ENCODE measurements around the gene WDR76. TPM values are rescaled to one million over a fixed set of nuclear protein-coding genes. Genes with fewer than 3 reads are reported as not detected.
"Not testable (repeated sequence)": the region's sequence is repeated elsewhere in the genome, so short reads cannot be mapped to it uniquely, and the experiment has no call there.

Gene WDR76
- total RNA-seq, 1 experiment from 2014 or later: 27.2 TPM

DNA sequence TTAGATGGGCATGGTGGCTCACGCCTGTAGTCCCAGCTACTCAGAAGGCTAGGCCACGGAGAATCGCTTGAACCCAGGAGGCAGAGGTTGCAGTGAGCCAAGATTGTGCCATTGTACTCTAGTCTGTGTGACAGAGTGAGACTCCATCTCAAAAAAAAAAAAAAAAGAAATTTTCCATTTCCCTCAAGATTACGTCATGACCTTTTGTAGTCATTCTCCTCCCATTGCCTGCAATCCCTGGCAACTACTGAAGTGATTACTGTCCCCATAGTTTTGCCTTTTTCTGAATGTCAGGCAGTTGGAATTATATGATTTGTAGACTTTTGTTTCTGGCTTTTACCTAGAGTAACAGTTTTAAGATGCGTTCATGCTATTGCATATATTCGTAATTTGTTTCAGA, 28.0 kb downstream of the WDR76 start:
- Histone ChIP-seq H3K36me3 (ENCODE audit: low read depth) (no peaks in the 10 kb centered on the region), H3K9me3 (ENCODE audit: insufficient read depth, low read depth) (no peaks in the 10 kb centered on the region), H3K27me3 (ENCODE audit: insufficient read depth, low read depth) (no peaks in the 10 kb centered on the region), H3K4me2 (no peak overlapping the region), H2AFZ (no peak overlapping the region), H3K9me2 (ENCODE audit: insufficient read depth) (no peaks in the 10 kb centered on the region), H4K20me1 (ENCODE audit: insufficient read depth) (no peaks in the 10 kb centered on the region), H3F3A (ENCODE audit: insufficient read depth, low read depth) (no peaks in the 10 kb centered on the region), H3K27ac (no peak overlapping the region), H3K4me1 (replicated peaks; ENCODE audit: insufficient read depth) (no peaks in the 10 kb centered on the region), H3K79me2 (ENCODE audit: low read depth) (no peaks in the 10 kb centered on the region), H3K4me3 (no peak overlapping the region)
- no TSS peak for BruUV-seq (replicated peaks)
- ChIA-PET CTCF (no interaction called here), POLR2A (ENCODE audit: unreplicated experiment) (interaction anchor here (0.6 kb wide), 1 partner anchor 18 kb away, joined by 3 read pairs; no protein-coding TSS in a partner anchor)
- no peak for DNase-seq
- no peak for TF ChIP-seq EZH2 (IDR thresholded peaks at IDR 0.05; ENCODE audit: low read depth)
- TF ChIP-seq, protein P1, sequence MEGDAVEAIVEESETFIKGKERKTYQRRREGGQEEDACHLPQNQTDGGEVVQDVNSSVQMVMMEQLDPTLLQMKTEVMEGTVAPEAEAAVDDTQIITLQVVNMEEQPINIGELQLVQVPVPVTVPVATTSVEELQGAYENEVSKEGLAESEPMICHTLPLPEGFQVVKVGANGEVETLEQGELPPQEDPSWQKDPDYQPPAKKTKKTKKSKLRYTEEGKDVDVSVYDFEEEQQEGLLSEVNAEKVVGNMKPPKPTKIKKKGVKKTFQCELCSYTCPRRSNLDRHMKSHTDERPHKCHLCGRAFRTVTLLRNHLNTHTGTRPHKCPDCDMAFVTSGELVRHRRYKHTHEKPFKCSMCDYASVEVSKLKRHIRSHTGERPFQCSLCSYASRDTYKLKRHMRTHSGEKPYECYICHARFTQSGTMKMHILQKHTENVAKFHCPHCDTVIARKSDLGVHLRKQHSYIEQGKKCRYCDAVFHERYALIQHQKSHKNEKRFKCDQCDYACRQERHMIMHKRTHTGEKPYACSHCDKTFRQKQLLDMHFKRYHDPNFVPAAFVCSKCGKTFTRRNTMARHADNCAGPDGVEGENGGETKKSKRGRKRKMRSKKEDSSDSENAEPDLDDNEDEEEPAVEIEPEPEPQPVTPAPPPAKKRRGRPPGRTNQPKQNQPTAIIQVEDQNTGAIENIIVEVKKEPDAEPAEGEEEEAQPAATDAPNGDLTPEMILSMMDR (conservative IDR thresholded peaks at IDR 0.05): no peak
- intact Hi-C loops (cut with micrococcal nuclease; ENCODE audit: unreplicated experiment): no loop called here

DNA sequence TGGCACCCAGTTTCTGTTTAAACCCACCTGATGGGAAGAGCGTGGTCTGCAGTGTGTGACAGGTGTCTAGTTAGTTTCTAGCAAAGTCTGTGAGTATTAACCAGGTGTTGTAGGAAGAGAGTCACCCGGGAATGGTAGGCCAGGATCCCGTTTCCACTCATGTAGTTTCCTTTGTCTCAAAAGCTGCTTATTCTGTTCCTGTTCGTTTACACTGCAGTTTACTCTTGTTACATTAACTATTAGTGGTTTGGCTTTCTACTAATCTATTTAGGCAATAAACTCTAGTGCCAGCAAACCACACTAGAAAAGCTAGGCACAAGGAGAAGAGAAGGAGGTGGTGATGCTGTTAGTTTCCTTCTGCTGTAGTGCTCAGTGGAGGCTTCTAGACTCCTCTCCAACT, 32.7 kb downstream of the WDR76 start:
- no TSS peak for BruUV-seq (replicated peaks)
- Histone ChIP-seq H3K79me2 (ENCODE audit: low read depth) (no peaks in the 10 kb centered on the region), H2AFZ (no peak overlapping the region), H4K20me1 (ENCODE audit: insufficient read depth) (no peaks in the 10 kb centered on the region), H3K36me3 (ENCODE audit: low read depth) (no peaks in the 10 kb centered on the region), H3K27me3 (ENCODE audit: insufficient read depth, low read depth) (no peaks in the 10 kb centered on the region), H3K9me2 (ENCODE audit: insufficient read depth) (no peaks in the 10 kb centered on the region), H3F3A (ENCODE audit: insufficient read depth, low read depth) (no peaks in the 10 kb centered on the region), H3K4me1 (replicated peaks; ENCODE audit: insufficient read depth) (no peaks in the 10 kb centered on the region), H3K4me3 (no peak overlapping the region), H3K27ac (no peak overlapping the region), H3K4me2 (no peak overlapping the region), H3K9me3 (ENCODE audit: insufficient read depth, low read depth) (no peaks in the 10 kb centered on the region)
- TF ChIP-seq EZH2 (IDR thresholded peaks at IDR 0.05; ENCODE audit: low read depth): no peak
- TF ChIP-seq, protein P1 (conservative IDR thresholded peaks at IDR 0.05): no peak
- ChIA-PET POLR2A (ENCODE audit: unreplicated experiment) (interaction anchor here (0.5 kb wide), 1 partner anchor 150 kb away, joined by 4 read pairs; no protein-coding TSS in a partner anchor), CTCF (no interaction called here)
- no peak for DNase-seq
- intact Hi-C loops (cut with micrococcal nuclease; ENCODE audit: unreplicated experiment): no loop called here

DNA sequence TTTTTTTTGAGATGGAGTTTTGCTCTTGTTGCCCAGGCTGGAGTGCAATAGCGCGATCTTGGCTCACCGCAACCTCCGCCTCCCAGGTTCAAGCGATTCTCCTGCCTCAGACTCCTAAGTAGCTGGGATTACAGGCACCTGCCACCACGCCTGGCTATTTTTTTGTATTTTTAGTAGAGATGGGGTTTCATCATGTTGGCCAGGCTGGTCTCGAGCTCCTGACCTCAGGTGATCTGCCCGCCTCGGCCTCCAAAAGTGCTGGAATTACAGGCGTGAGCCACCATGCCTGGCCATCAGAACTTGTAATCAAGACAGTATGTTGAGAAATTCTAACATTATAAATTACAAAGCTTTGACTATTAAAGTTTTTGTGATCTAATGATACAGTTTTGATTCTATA, 39.8 kb downstream of the WDR76 start:
- TSS peak; percentile 29 for BruUV-seq (replicated peaks)
- H3K27ac ChIP-seq; CTCF ChIA-PET; H2AFZ ChIP-seq; H3K9me3 ChIP-seq (ENCODE audit: insufficient read depth, low read depth); DNase-seq; H3K9me2 ChIP-seq (ENCODE audit: insufficient read depth); H3K4me1 ChIP-seq (replicated peaks; ENCODE audit: insufficient read depth); H3K36me3 ChIP-seq (ENCODE audit: low read depth); H4K20me1 ChIP-seq (ENCODE audit: insufficient read depth); H3K4me3 ChIP-seq; POLR2A ChIA-PET (ENCODE audit: unreplicated experiment); H3K27me3 ChIP-seq (ENCODE audit: insufficient read depth, low read depth); H3K79me2 ChIP-seq (ENCODE audit: low read depth); H3K4me2 ChIP-seq; intact Hi-C loops (cut with micrococcal nuclease; ENCODE audit: unreplicated experiment); H3F3A ChIP-seq (ENCODE audit: insufficient read depth, low read depth): not testable (repeated sequence)

DNA sequence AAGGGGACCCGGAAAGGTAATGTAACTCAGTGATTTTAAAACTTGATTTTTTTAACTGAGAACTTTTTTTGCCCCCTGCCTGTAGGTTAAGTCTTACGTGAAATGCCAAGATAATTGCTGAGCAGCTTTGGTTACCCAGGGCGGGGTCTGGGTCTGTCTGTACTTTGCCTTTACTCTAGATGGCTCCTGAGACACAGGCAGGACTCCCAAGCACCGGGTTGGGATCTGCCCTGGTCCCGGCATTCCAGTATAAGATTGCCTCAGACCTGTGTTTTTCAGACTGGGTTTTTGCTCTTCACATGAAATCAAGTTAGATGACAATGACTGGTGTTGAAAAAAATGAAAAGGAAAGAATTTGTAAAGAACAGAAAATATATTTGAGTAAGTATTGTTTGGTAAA, 40.3 kb downstream of the WDR76 start:
- no TSS peak for BruUV-seq (replicated peaks)
- no peaks in the 10 kb centered on the region; the same call in 1 of the 2 replicates for H3K36me3 ChIP-seq (ENCODE audit: low read depth)
- POLR2A ChIA-PET (ENCODE audit: unreplicated experiment): no interaction called here

More for the DNA sequence above, 40.3 kb downstream of the WDR76 start:
- Histone ChIP-seq H3K27me3 (ENCODE audit: insufficient read depth, low read depth) (no peaks in the 10 kb centered on the region), H3K79me2 (ENCODE audit: low read depth) (no peaks in the 10 kb centered on the region), H2AFZ (no peak overlapping the region), H3F3A (ENCODE audit: insufficient read depth, low read depth) (no peaks in the 10 kb centered on the region), H3K4me3 (no peak overlapping the region), H3K9me3 (ENCODE audit: insufficient read depth, low read depth) (no peaks in the 10 kb centered on the region), H4K20me1 (ENCODE audit: insufficient read depth) (no peaks in the 10 kb centered on the region), H3K4me2 (no peak overlapping the region), H3K27ac (no peak overlapping the region), H3K4me1 (replicated peaks; ENCODE audit: insufficient read depth) (no peaks in the 10 kb centered on the region), H3K9me2 (ENCODE audit: insufficient read depth) (no peaks in the 10 kb centered on the region)
- CTCF ChIA-PET: no interaction called here
- intact Hi-C loops (cut with micrococcal nuclease; ENCODE audit: unreplicated experiment): no loop called here
- no peak for TF ChIP-seq EZH2 (IDR thresholded peaks at IDR 0.05; ENCODE audit: low read depth)
- TF ChIP-seq, protein P1 (conservative IDR thresholded peaks at IDR 0.05): no peak
- DNase-seq: no peak

Measured in PC-9 (cell line).